Cardiac muscle cell (in vitro differentiated cells and primary cell): ENCODE measurements around the gene PEMT. TPM values are rescaled to one million over a fixed set of nuclear protein-coding genes. Genes with fewer than 3 reads are reported as not detected.
"Not testable (repeated sequence)": the region's sequence is repeated elsewhere in the genome, so short reads cannot be mapped to it uniquely, and the experiment has no call there.

Experiments
- DNase-seq, 2 donors: peaks; one replicate each; pipeline versions ENCODE4 v3.0.0 to v3.0.0-alpha.2; 2010 to 2017; ENCODE audit warnings: low read depth in 1 of 2, low spot score in 1 of 2
- H3K27ac ChIP-seq: fragments of 200-600 bp; sonication (generic); 2 replicates; pipeline ENCODE4 v1.5.1; 2016
- H3K27me3 ChIP-seq: fragments of 200-600 bp; sonication (generic); 2 replicates; pipeline ENCODE4 v1.6.0; 2016; ENCODE audit warnings: control low read depth
- H3K36me3 ChIP-seq: fragments of 200-600 bp; sonication (generic); 2 replicates; pipeline ENCODE4 v1.5.1; 2016; ENCODE audit warnings: control low read depth
- H3K4me1 ChIP-seq: fragments of 200-600 bp; sonication (generic); 2 replicates; pipeline ENCODE4 v1.8.1; 2017; ENCODE audit warnings: low read depth, mild to moderate bottlenecking, mixed run types
- H3K4me3 ChIP-seq: fragments of 200-600 bp; sonication (generic); 2 replicates; pipeline ENCODE4 v1.5.1; 2016; ENCODE audit warnings: mild to moderate bottlenecking
- H3K9me3 ChIP-seq: fragments of 200-600 bp; sonication (generic); 2 replicates; pipeline ENCODE4 v1.5.1; 2017; ENCODE audit warnings: low read depth, mild to moderate bottlenecking, control low read depth
- polyA plus RNA-seq: library from polyadenylated mRNA; unstranded; fragments of >200 nt; fragmentation: Nextera tagmentation; extraction: Ambion mirVana; gene quantifications from 2 replicates; pipeline ENCODE4 v1.2.1, GENCODE V29; 2016
- total RNA-seq: library from RNA; depleted of rRNA; stranded (reverse); fragments of >200 nt; gene quantifications from 2 replicates; pipeline ENCODE4 v1.2.3, GENCODE V29; 2016
- TF ChIP-seq, protein P1 (sequence below): IDR thresholded peaks from 2 replicates; pipeline ENCODE4 v1.5.1; 2012; ENCODE audit warnings: low read depth, mild to moderate bottlenecking, low read length

Gene PEMT, protein sequence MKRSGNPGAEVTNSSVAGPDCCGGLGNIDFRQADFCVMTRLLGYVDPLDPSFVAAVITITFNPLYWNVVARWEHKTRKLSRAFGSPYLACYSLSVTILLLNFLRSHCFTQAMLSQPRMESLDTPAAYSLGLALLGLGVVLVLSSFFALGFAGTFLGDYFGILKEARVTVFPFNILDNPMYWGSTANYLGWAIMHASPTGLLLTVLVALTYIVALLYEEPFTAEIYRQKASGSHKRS
- total RNA-seq (126 and 196 TPM in 2 replicates), polyA plus RNA-seq (135 and 141 TPM in 2 replicates)

DNA sequence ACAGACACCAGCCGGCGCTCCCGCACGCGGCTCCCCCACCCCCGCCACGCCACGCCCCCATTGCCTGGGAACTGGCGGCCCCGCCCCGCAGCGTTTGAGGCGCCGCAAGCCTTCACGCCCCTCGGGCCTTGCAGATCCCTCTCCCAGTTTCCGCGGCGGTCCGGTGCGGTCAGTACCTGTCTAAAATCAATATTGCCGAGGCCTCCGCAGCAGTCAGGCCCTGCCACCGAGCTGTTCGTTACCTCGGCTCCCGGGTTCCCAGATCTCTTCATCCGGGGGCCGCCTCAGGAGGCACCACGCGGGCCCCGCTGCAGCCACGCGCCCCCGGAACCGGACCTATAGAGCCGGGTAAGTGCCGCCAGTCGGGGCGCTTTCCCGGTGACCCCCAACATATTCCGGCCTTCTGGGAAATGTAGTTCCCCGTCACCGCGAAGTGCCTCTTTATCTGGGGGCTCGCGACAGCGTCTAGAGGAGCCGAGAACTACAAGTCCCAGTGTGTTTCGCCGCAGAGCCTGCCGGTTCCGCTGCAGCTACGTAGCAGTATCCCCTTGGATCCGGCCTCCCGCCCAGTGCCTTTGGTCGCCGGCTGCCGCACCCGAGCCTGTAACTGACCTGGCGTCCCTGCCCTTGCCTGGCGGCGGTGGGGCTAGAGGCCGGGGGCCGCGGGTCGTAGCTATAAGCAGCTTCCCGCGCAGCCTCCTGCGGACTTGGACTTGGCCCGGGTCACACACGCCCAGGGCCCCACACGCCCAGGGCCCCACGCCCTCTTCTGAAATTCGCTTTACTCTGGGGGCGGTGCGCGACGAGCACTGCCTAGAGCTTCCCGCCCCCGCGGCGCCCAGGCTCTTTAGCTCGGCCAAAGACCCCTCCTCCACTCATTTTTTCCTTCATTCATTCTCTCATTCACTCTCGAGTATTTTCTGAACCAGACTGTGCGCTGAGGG is at the start of gene PEMT:
PEMT (minus strand) TSS at position 354 of the 944 bp plus-strand sequence; CDS start at position 272, 82 bp downstream.
- H3K27ac ChIP-seq = peak within 1 kb of the TSS; percentile 93
- TF ChIP-seq, protein P1, sequence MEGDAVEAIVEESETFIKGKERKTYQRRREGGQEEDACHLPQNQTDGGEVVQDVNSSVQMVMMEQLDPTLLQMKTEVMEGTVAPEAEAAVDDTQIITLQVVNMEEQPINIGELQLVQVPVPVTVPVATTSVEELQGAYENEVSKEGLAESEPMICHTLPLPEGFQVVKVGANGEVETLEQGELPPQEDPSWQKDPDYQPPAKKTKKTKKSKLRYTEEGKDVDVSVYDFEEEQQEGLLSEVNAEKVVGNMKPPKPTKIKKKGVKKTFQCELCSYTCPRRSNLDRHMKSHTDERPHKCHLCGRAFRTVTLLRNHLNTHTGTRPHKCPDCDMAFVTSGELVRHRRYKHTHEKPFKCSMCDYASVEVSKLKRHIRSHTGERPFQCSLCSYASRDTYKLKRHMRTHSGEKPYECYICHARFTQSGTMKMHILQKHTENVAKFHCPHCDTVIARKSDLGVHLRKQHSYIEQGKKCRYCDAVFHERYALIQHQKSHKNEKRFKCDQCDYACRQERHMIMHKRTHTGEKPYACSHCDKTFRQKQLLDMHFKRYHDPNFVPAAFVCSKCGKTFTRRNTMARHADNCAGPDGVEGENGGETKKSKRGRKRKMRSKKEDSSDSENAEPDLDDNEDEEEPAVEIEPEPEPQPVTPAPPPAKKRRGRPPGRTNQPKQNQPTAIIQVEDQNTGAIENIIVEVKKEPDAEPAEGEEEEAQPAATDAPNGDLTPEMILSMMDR = no peak

DNA sequence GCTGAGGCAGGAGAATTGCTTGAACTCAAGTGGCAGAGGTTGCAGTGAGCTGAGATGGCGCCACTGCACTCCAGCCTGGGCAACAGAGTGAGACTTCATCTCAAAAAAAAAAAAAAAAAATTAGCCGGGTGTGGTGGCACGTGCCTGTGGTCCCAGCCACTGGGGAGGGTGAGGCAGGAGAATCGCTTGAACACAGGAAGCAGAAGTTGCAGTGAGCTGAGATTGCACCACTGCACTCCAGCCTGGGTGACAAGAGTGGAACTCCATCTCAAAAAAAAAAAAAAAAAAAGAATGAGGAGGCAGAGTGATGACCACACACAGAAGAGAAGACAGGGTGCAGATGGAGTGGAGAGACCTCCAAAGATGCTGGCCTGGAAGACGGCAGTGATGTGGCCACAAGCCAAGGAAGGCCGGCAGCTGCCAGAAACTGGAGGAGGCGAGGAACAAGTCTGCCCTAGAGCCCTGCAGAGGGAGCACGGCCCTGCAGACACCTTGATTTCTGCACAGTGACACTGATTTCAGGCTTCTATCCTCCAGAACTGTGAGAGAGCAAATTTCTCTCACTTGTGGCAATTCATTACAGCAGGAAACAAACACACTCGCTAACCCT is 48.3 kb upstream of the PEMT start:
- H3K36me3 ChIP-seq, H3K4me3 ChIP-seq, H3K4me1 ChIP-seq, H3K27me3 ChIP-seq, H3K9me3 ChIP-seq, H3K27ac ChIP-seq: not testable (repeated sequence)
- DNase-seq = peak in 1 of 2 donors; percentile 61

More for the DNA sequence above, at the start of gene PEMT:
- Histone ChIP-seq H3K4me1 (peaks cover 26% of the 10 kb centered on the region), H3K36me3 (no peaks in the 10 kb centered on the region), H3K9me3 (no peaks in the 10 kb centered on the region), H3K27me3 (no peaks in the 10 kb centered on the region), H3K4me3 (peak within 1 kb of the TSS; percentile 75)
- DNase-seq = peak; percentile 99

DNA sequence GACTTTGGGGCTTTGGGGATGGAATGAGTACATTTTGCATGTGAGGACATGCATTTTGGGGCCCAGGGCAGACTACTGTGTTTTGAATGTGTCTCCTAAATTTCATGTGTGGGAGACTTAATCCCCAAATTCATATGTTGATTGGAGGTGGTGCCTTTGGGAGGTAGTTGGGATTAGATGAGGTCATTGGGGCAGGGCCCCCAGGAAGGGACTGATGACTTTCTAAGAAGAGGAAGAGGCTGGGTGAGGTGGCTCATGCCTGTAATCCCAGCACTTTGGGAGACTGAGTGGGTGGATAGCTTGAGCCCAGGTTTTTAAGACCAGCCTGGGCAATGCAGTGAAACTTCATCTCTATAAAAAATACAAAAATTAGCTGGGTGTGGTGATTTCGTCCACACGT is 47.0 kb upstream of the PEMT start:
- DNase-seq = no peak
- TF ChIP-seq, protein P1 = no peak
- Histone ChIP-seq H3K4me3 (no peak overlapping the region), H3K9me3 (no peaks in the 10 kb centered on the region), H3K36me3 (no peaks in the 10 kb centered on the region), H3K27me3 (no peaks in the 10 kb centered on the region), H3K4me1 (no peaks in the 10 kb centered on the region), H3K27ac (no peak overlapping the region)

DNA sequence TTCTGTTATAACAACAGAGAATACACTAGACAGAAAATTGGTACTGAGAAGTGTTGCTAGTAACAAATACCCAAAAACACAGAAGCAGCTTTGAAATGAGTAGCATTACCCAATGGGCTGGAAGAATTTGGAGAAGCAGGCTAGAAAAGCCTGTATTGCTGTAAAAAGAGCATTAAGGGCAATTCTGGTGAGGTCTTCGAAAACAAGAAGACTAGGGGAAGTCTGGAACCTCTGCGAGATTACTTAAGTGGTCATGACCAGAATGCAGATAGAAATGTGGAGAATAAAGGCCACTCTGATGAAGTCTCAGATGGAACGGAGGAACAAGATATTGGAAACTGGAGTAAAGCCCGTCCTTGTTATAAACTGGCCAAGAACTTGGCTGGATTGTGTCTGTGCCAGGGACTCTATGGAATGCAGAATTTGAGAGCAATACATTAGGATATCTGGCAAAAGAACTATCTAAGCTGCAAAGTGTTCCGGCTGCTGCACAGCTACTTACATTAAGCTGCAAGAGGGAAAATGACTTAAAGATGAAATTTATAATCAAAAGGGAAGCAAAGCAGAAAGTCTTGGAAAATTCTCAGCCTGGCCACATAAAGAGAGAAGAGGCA is 44.9 kb upstream of the PEMT start:
- H3K27ac ChIP-seq = no peak overlapping the region
- H3K36me3 ChIP-seq = no peaks in the 10 kb centered on the region
- H3K4me1 ChIP-seq = no peaks in the 10 kb centered on the region
- H3K4me3 ChIP-seq = no peak overlapping the region
- no peaks in the 10 kb centered on the region for H3K9me3 ChIP-seq
- TF ChIP-seq, protein P1 = no peak
- H3K27me3 ChIP-seq = no peaks in the 10 kb centered on the region
- DNase-seq = peak in 1 of 2 donors; percentile 54

DNA sequence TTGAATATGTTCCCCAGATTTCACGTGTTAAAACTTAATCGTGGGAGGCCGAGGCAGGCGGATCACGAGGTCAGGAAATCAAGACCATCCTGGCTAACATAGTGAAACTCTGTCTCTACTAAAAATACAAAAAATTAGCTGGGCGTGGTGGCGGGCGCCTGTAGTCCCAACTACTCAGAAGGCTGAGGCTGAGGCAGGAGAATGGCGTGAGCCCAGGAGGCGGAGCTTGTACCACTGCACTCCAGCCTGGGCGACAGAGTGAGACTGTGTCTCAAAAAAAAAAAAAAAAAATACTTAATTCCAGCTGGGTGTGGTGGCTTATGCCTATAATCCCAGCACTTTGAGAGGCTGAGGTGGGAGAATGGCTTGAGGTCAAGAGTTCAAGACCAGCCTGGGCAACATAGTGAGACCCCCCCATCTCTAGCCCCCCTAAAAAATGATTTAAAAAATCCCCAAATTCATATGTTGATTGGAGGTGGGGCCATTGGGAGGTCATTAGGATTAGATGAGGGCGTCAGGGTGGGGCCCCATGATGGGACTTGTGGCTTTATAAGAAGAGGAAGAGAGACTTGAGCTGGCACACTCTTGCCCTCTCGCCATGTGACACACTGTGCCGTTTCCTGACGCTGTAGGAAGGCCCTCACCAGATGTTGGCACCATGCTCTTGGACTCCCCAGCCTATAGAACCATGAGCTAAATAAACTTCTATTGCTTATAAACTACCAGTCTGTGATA is 44.2 kb upstream of the PEMT start:
- H3K36me3 ChIP-seq, H3K9me3 ChIP-seq, H3K4me1 ChIP-seq, DNase-seq, H3K4me3 ChIP-seq, H3K27me3 ChIP-seq, H3K27ac ChIP-seq: not testable (repeated sequence)

DNA sequence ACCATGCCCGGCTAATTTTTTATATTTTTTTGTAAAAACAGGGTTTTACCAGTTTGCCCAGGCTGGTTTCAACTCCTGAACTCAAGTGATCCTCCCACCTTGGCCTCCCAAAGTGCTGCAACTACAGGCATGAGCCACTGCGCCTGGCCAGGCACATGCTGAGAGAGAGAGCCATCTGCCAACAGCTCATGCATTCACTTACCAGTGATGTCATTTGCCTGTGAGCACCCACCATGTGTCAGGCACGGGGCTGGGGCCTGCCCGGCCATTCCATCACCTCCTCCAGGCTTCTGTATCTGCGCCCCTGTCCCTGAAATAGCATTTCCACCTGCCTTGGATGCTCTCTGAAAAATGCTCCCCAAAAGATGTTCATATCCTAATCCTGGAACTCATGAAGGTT is 43.6 kb upstream of the PEMT start:
- Histone ChIP-seq H3K4me3 (no peak overlapping the region), H3K36me3 (no peaks in the 10 kb centered on the region), H3K9me3 (no peaks in the 10 kb centered on the region), H3K27me3 (no peaks in the 10 kb centered on the region), H3K4me1 (no peaks in the 10 kb centered on the region), H3K27ac (no peak overlapping the region)
- no peak for DNase-seq
- TF ChIP-seq, protein P1 = no peak
